PC-9 (cell line): ENCODE measurements around the gene RASEF. TPM values are rescaled to one million over a fixed set of nuclear protein-coding genes. Genes with fewer than 3 reads are reported as not detected.

Experiments used
- BruUV-seq: library from RNA; stranded (reverse); fragments of 400-500 nt; replicated peaks from 2 replicates; lab custom pipeline; 2021; lab: Mats Ljungman, UMichigan
- CTCF ChIA-PET: fragments of 300-600 bp; sonication (Branson Sonifier 250); formaldehyde crosslinking; loops from one replicate; lab custom pipeline; 2022; ENCODE audit warnings: antibody characterized with exemption; lab: Charles Lee
- POLR2A ChIA-PET: fragments of 300-600 bp; sonication (Branson Sonifier 250); formaldehyde crosslinking; loops from one replicate; lab custom pipeline; 2022; ENCODE audit warnings: antibody characterized with exemption; ENCODE audit not compliant: unreplicated experiment; lab: Charles Lee
- DNase-seq, 2 experiments: peaks; one replicate each; pipeline versions ENCODE4 v3.0.0 to v3.0.0-alpha.2; 2015 to 2022; ENCODE audit warnings: mixed read lengths in 1 of 2
- H2AFZ ChIP-seq: fragments of 200-600 bp; sonication (generic); 2 replicates; pipeline ENCODE4 v1.8.1; 2017; ENCODE audit warnings: antibody characterized with exemption
- H3F3A ChIP-seq: fragments of 200-600 bp; sonication (generic); 2 replicates; pipeline ENCODE4 v1.8.1; 2017; ENCODE audit warnings: antibody characterized with exemption, mild to moderate bottlenecking, low read depth; ENCODE audit not compliant: insufficient read depth
- H3K27ac ChIP-seq: fragments of 200-600 bp; sonication (generic); 2 replicates; pipeline ENCODE4 v1.6.1; 2016; ENCODE audit warnings: mixed run types
- H3K27me3 ChIP-seq: fragments of 200-600 bp; sonication (generic); 2 replicates; pipeline ENCODE4 v1.6.1; 2016; ENCODE audit warnings: low read depth, mixed run types; ENCODE audit not compliant: insufficient read depth
- H3K36me3 ChIP-seq: fragments of 200-600 bp; sonication (generic); 2 replicates; pipeline ENCODE4 v1.6.1; 2016; ENCODE audit warnings: low read depth, mixed run types
- H3K4me1 ChIP-seq: fragments of 200-600 bp; sonication (generic); replicated peaks from 2 replicates; pipeline ENCODE4 v1.6.1; 2016; ENCODE audit warnings: mixed run types; ENCODE audit not compliant: insufficient read depth
- H3K4me2 ChIP-seq: fragments of 200-600 bp; sonication (generic); 2 replicates; pipeline ENCODE4 v1.6.1; 2017; ENCODE audit warnings: mixed run types
- H3K4me3 ChIP-seq: fragments of 200-600 bp; sonication (generic); 2 replicates; pipeline ENCODE4 v1.6.1; 2016; ENCODE audit warnings: mixed run types
- H3K79me2 ChIP-seq: fragments of 200-600 bp; sonication (generic); 2 replicates; pipeline ENCODE4 v1.6.1; 2017; ENCODE audit warnings: low read depth, mixed run types
- H3K9me2 ChIP-seq: fragments of 200-600 bp; sonication (generic); 2 replicates; pipeline ENCODE4 v1.8.1; 2017; ENCODE audit warnings: mild to moderate bottlenecking; ENCODE audit not compliant: insufficient read depth
- H3K9me3 ChIP-seq: fragments of 200-600 bp; sonication (generic); 2 replicates; pipeline ENCODE4 v1.8.1; 2016; ENCODE audit warnings: low read depth; ENCODE audit not compliant: insufficient read depth
- H4K20me1 ChIP-seq: fragments of 200-600 bp; sonication (generic); 2 replicates; pipeline ENCODE4 v1.8.1; 2017; ENCODE audit not compliant: insufficient read depth
- CTCF ChIP-seq: fragments of 200-600 bp; sonication (generic); conservative IDR thresholded peaks from 2 replicates; pipeline ENCODE4 v1.6.1; 2017; ENCODE audit warnings: mixed run types, antibody characterized with exemption, mild to moderate bottlenecking, moderate library complexity
- EZH2 ChIP-seq: fragments of 200-600 bp; sonication (generic); IDR thresholded peaks from 2 replicates; pipeline ENCODE4 v1.8.0; 2017; ENCODE audit warnings: antibody characterized with exemption, low read depth
- intact Hi-C: fragments of 100-400 bp; cut with micrococcal nuclease; formaldehyde crosslinking; loops from one replicate; pipeline ENCODE4 v1.10.0; 2022; ENCODE audit not compliant: unreplicated experiment
- total RNA-seq: library from RNA; stranded (reverse); gene quantifications from 2 replicates; pipeline ENCODE4 v1.2.3, GENCODE V29; 2021

Gene RASEF
- total RNA-seq, 1 experiment from 2014 or later, result 12.8 TPM

DNA sequence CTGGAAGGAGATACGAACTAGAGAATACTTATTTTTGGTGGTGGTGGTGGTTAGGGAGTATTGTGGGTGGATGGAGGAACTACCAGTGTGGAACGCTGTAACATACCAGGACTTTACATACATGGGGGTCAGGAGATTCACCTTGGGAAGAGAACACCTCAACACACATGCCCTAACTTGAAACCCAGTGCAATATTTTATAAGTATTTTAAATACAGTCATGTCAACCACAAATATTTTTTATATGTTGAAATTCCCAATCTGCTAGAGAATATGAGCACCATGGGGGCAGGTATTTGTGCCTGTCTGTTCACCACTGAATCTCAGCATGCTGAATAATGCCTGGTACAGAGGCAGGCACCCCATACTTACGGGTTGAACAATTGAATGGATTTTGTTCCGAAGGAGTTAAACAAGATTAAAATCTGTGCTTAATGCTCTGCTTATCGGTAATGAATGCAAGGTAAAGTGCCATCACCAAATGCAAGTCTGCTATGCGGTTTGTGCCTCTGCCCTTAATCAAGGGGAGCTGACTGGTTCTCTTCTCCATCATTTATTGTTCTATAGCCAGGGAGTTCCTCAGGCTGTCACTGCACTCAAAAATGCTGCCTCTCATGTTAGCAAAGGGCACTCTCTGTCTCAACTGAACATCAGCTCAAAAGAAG, 65.3 kb downstream of the RASEF start:
- POLR2A ChIA-PET, result no interaction called here
- no peaks in the 10 kb centered on the region; the same call in 1 of the 2 replicates for H3F3A ChIP-seq
- H3K4me2 ChIP-seq, result no peak overlapping the region
- H2AFZ ChIP-seq, result no peak overlapping the region
- intact Hi-C loops, result no loop called here
- TF ChIP-seq CTCF, result no peak
- no peak for TF ChIP-seq EZH2
- no peaks in the 10 kb centered on the region for H4K20me1 ChIP-seq
- H3K4me3 ChIP-seq, result no peak overlapping the region
- H3K4me1 ChIP-seq, result no peaks in the 10 kb centered on the region
- no peaks in the 10 kb centered on the region for H3K9me2 ChIP-seq
- no peak for DNase-seq
- no peaks in the 10 kb centered on the region for H3K27me3 ChIP-seq
- CTCF ChIA-PET, result no interaction called here
- H3K79me2 ChIP-seq, result no peaks in the 10 kb centered on the region
- H3K36me3 ChIP-seq, result peaks cover 17% of the 10 kb centered on the region; the same call in 1 of the 2 replicates
- BruUV-seq, result no TSS peak
- no peaks in the 10 kb centered on the region for H3K9me3 ChIP-seq
- no peak overlapping the region for H3K27ac ChIP-seq

GRCh38 chr9:82996941-82997340, 66.0 kb downstream of the RASEF start:
- no peaks in the 10 kb centered on the region for H3K9me2 ChIP-seq
- TF ChIP-seq CTCF (no peak), EZH2 (no peak)
- no peaks in the 10 kb centered on the region for H3K9me3 ChIP-seq
- H3K27ac ChIP-seq, result no peak overlapping the region
- CTCF ChIA-PET, result no interaction called here
- H3F3A ChIP-seq, result no peaks in the 10 kb centered on the region; the same call in 1 of the 2 replicates
- no peak overlapping the region for H3K4me3 ChIP-seq
- H3K4me2 ChIP-seq, result no peak overlapping the region
- no peaks in the 10 kb centered on the region for H3K79me2 ChIP-seq
- H3K36me3 ChIP-seq, result peaks cover 23% of the 10 kb centered on the region; the same call in 1 of the 2 replicates
- POLR2A ChIA-PET, result no interaction called here
- BruUV-seq, result no TSS peak
- H3K4me1 ChIP-seq, result no peaks in the 10 kb centered on the region
- no peaks in the 10 kb centered on the region for H4K20me1 ChIP-seq
- intact Hi-C loops, result no loop called here
- no peaks in the 10 kb centered on the region for H3K27me3 ChIP-seq
- DNase-seq, result no peak
- H2AFZ ChIP-seq, result no peak overlapping the region

GRCh38 chr9:82993856-82994605, 68.9 kb downstream of the RASEF start:
- Histone ChIP-seq H3K4me2 (no peak overlapping the region), H3K4me3 (no peak overlapping the region), H3K9me3 (no peaks in the 10 kb centered on the region), H3K27me3 (no peaks in the 10 kb centered on the region), H3K27ac (no peak overlapping the region), H2AFZ (no peak overlapping the region), H3F3A (0 out of 2 replicates have a peak, but pooled peaks cover 3% of the 10 kb centered on the region), H3K36me3 (peaks cover 32% of the 10 kb centered on the region; the same call in 1 of the 2 replicates), H4K20me1 (no peaks in the 10 kb centered on the region), H3K4me1 (no peaks in the 10 kb centered on the region), H3K9me2 (no peaks in the 10 kb centered on the region), H3K79me2 (no peaks in the 10 kb centered on the region)
- no TSS peak for BruUV-seq
- POLR2A ChIA-PET, result no interaction called here
- no peak for DNase-seq
- no peak for TF ChIP-seq EZH2
- TF ChIP-seq CTCF, result no peak
- intact Hi-C loops, result no loop called here
- CTCF ChIA-PET, result interaction anchor here (0.5 kb wide), 1 partner anchor 315 kb away, joined by 3 read pairs; no protein-coding TSS in a partner anchor
